Esophagus muscularis mucosa (tissue), 4 donors: ENCODE data around the gene SPDEF. TPM values are rescaled to one million over a fixed set of nuclear protein-coding genes. Genes with fewer than 3 reads are reported as not detected.

Experiments used
- DNase-seq: peaks from one replicate; pipeline ENCODE4 v3.0.0-alpha.2; 2017; ENCODE audit errors: extremely low spot score
- H3K27ac ChIP-seq, 4 donors: fragments of 200-600 bp; sonication (generic); replicated peaks in 1 of 4; 1 replicate in 3 of 4; 2 replicates in 1 of 4; pipeline ENCODE4 v1.5.1; 2016 to 2019; ENCODE audit warnings: mild to moderate bottlenecking in 1 of 4
- H3K27me3 ChIP-seq, 4 donors: fragments of 200-600 bp; sonication (generic); one replicate each; pipeline versions ENCODE4 v1.5.1 to v1.6.0; 2016 to 2019
- H3K36me3 ChIP-seq, 4 donors: fragments of 200-600 bp; sonication (generic); one replicate each; pipeline ENCODE4 v1.5.1; 2016 to 2019
- H3K4me1 ChIP-seq, 4 donors: fragments of 200-600 bp; sonication (generic); one replicate each; pipeline ENCODE4 v1.5.1; 2016 to 2019
- H3K4me3 ChIP-seq, 4 donors: fragments of 200-600 bp; sonication (generic); 1 replicate in 2 of 4; 2 replicates in 2 of 4; pipeline ENCODE4 v1.5.1; 2016 to 2019; ENCODE audit warnings: mild to moderate bottlenecking in 4 of 4, moderate library complexity in 1 of 4
- H3K9me3 ChIP-seq, 4 donors: fragments of 200-600 bp; sonication (generic); 1 replicate in 3 of 4; 2 replicates in 1 of 4; pipeline ENCODE4 v1.5.1; 2016 to 2019
- EP300 ChIP-seq: sonication (generic); formaldehyde crosslinking; IDR thresholded peaks from one replicate; pipeline ENCODE4 v1.6.1; 2017; ENCODE audit warnings: antibody characterized with exemption
- POLR2A ChIP-seq: fragments of 450-650 bp; IDR thresholded peaks from one replicate; pipeline ENCODE4 v1.6.1; 2017; ENCODE audit warnings: antibody characterized with exemption, moderate library complexity, mild to moderate bottlenecking, low read depth
- POLR2AphosphoS5 ChIP-seq, 2 donors: sonication (generic); formaldehyde crosslinking; IDR thresholded peaks; one replicate each; pipeline ENCODE4 v1.6.1; 2017; ENCODE audit warnings: antibody characterized with exemption in 2 of 2
- WGBS: methylation state at CpG from one replicate; pipeline ENCODE4 v1.1.5; 2018; 5-methylcytosine and 5-hydroxymethylcytosine counted together
- intact Hi-C: fragments of 100-400 bp; cut with DNase I; formaldehyde crosslinking; loops from one replicate; pipeline ENCODE4 v1.15.1; 2023
- total RNA-seq, 4 donors: library from RNA; depleted of rRNA; stranded (reverse); fragments of >200 nt; gene quantifications; one replicate each; pipeline versions ENCODE4 v1.1.0 to v1.2.1, GENCODE V29; 2016
- TF ChIP-seq, protein P1 (sequence below), 3 experiments: fragments of 200-600 bp in 2 of 3; fragments of 450-650 bp in 1 of 3; sonication (generic) in 2 of 3; IDR thresholded peaks; one replicate each; pipeline ENCODE4 v1.5.1; 2017 to 2019; ENCODE audit warnings: antibody characterized with exemption in 3 of 3, mild to moderate bottlenecking in 2 of 3, moderate library complexity in 1 of 3

Gene SPDEF
- total RNA-seq, 4 donors from 2014 or later: not detected

DNA sequence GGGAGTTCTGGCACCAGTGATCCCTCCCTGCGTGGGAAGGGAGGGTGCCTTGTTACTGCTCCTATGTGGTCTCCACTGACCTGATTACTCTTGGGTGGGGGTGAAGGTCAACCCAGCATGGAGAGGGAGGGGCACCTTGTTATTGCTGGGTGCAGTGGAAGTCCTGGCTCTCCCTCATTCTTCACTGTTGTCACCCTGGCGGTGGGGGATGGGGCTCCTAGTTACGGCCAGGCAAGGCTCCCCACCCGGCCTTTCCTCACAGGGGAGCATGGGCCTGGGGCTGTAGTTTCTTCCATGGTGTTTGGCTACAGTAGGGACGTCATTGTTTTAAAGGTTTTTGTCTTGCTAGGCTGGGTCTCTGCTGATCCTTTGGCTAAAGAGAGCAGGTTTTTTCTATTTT lies 49.4 kb downstream of the SPDEF start:
- H3K4me1 ChIP-seq: no peaks in the 10 kb centered on the region
- TF ChIP-seq POLR2A (no peak), EP300 (no peak), POLR2AphosphoS5 (IDR thresholded peaks at IDR 0.05) (no peak)
- TF ChIP-seq, protein P1, sequence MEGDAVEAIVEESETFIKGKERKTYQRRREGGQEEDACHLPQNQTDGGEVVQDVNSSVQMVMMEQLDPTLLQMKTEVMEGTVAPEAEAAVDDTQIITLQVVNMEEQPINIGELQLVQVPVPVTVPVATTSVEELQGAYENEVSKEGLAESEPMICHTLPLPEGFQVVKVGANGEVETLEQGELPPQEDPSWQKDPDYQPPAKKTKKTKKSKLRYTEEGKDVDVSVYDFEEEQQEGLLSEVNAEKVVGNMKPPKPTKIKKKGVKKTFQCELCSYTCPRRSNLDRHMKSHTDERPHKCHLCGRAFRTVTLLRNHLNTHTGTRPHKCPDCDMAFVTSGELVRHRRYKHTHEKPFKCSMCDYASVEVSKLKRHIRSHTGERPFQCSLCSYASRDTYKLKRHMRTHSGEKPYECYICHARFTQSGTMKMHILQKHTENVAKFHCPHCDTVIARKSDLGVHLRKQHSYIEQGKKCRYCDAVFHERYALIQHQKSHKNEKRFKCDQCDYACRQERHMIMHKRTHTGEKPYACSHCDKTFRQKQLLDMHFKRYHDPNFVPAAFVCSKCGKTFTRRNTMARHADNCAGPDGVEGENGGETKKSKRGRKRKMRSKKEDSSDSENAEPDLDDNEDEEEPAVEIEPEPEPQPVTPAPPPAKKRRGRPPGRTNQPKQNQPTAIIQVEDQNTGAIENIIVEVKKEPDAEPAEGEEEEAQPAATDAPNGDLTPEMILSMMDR (IDR thresholded peaks at IDR 0.05): no peak
- H3K27ac ChIP-seq: no peak overlapping the region
- H3K4me3 ChIP-seq: no peak overlapping the region
- DNase-seq: no peak
- intact Hi-C loops: no loop called here
- H3K9me3 ChIP-seq: peaks cover 0 to 17% (median 5%) of the 10 kb centered on the region in 4 donors
- WGBS: 82% methylated on average over 5 of the region's 5 CpGs
- H3K27me3 ChIP-seq: no peaks in the 10 kb centered on the region
- H3K36me3 ChIP-seq: no peaks in the 10 kb centered on the region

DNA sequence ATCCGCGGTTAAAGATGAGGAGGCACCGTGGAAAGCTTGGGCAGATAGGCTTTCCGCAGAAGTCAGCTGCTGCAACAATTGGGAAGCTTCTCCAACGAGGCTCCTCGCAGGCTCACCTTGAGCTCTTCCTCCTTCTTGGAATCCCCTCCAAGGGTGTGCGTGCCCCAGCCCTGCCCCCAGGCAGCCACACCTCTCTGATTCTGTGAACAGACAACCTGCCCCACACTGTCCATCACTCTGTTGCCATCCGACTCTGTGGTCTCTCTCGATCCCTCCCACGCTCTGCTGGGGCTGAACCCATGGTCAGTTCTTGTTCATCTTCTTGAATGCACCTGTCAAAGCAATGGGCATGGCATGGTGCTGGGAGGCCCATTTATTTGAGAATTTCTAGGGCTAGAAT lies 58.7 kb downstream of the SPDEF start:
- no peak overlapping the region for H3K27ac ChIP-seq
- intact Hi-C loops: no loop called here
- H3K9me3 ChIP-seq: peaks cover 0 to 18% (median 15%) of the 10 kb centered on the region in 4 donors
- DNase-seq: no peak
- TF ChIP-seq EP300: no peak
- no peak for TF ChIP-seq POLR2A
- TF ChIP-seq, protein P1 (IDR thresholded peaks at IDR 0.05): no peak
- no peak for TF ChIP-seq POLR2AphosphoS5 (IDR thresholded peaks at IDR 0.05)
- peaks cover 0 to 5% (median 0%) of the 10 kb centered on the region in 4 donors for H3K27me3 ChIP-seq
- no peak overlapping the region for H3K4me3 ChIP-seq
- no peaks in the 10 kb centered on the region for H3K36me3 ChIP-seq
- no peaks in the 10 kb centered on the region for H3K4me1 ChIP-seq
- 88% methylated on average over 7 of the region's 10 CpGs for WGBS

DNA sequence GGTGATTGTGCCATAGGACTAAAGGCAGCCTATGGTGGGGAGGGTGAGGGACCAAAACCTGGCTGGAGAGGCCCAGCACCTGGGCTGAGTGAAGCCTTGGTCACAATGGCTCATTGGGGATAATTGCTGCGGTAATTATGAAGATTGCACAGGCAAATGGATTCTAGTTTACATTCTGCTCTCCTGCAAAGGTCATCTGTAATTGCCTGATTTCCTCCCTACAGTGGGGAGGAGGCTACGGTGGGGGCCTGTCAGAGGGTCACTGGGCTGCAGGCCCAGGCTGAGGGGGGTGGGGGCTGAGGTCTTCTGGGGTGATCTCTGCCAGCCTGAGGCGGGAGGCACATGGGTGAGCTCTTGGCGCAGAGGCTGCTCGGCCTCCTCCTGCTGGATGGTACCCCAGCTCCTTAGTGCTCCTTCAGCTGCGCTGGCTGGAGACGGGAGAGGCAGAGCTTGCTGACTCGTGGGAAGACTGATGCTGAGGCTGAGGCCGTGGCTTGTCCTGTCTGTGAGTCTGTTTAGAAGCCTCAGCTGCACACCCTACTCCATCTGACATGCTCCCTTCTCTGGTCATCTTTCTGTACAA lies 59.9 kb downstream of the SPDEF start:
- Histone ChIP-seq H3K4me3 (no peak overlapping the region), H3K27ac (no peak overlapping the region), H3K9me3 (peaks cover 0 to 16% (median 12%) of the 10 kb centered on the region in 4 donors), H3K36me3 (no peaks in the 10 kb centered on the region), H3K4me1 (peaks cover 0 to 4% (median under 1%) of the 10 kb centered on the region in 4 donors), H3K27me3 (peaks cover 0 to 5% (median 0%) of the 10 kb centered on the region in 4 donors)
- TF ChIP-seq EP300 (no peak), POLR2A (no peak), POLR2AphosphoS5 (IDR thresholded peaks at IDR 0.05) (no peak)
- TF ChIP-seq, protein P1 (IDR thresholded peaks at IDR 0.05): no peak
- WGBS: 78% methylated on average over 9 of the region's 9 CpGs
- DNase-seq: no peak
- intact Hi-C loops: no loop called here

DNA sequence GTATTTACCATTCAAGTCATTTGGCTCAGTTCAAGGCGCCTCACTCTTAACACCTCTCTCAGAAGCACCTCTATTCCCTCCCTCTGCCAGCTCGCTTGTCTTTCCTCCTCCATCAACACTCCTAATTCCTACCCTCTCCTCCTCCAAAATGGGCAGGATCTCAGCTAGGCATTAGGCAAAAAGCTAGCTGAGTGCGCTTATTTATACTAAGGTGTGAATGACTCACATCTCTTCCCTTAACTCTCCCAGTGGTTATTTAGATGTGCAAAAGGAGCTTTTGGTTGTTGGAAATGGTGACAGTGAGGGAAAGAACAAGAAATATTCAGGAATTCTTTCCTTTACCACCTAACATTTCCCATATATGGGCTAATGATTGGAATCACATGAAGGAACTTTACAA lies 61.2 kb downstream of the SPDEF start:
- Histone ChIP-seq H3K9me3 (peaks cover 0 to 4% (median under 1%) of the 10 kb centered on the region in 4 donors), H3K27me3 (peaks cover 0 to 5% (median 0%) of the 10 kb centered on the region in 4 donors), H3K4me1 (peaks cover 0 to 10% (median 6%) of the 10 kb centered on the region in 4 donors), H3K27ac (no peak overlapping the region), H3K4me3 (no peak overlapping the region), H3K36me3 (no peaks in the 10 kb centered on the region)
- no peak for TF ChIP-seq POLR2A
- TF ChIP-seq POLR2AphosphoS5 (IDR thresholded peaks at IDR 0.05): no peak
- no peak for TF ChIP-seq EP300
- TF ChIP-seq, protein P1 (IDR thresholded peaks at IDR 0.05): no peak
- DNase-seq: no peak
- intact Hi-C loops: no loop called here
- whole genome bisulfite sequencing: 88% methylated on average over 3 of the region's 3 CpGs

DNA sequence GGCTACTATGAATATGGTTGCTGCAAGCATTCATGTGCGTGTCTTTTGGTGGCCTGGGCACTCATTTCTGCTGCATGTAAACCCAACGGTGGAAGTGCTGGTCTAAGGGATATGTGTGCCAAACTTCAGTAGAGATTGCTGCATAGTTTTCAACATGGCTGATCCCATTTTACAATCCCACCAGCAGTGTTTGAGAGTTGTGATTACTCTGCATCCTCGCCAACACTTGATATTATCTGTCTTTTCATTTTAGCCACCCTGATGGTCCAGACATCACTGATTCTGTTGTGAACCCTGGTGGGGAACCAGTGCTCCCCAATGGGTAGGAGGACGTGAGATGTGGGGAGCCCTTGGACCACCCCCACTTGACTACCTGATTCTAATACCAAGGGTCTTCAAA lies 62.8 kb downstream of the SPDEF start:
- Histone ChIP-seq H3K9me3 (no peaks in the 10 kb centered on the region), H3K4me3 (no peak overlapping the region), H3K27me3 (peaks cover 0 to 5% (median 0%) of the 10 kb centered on the region in 4 donors), H3K27ac (no peak overlapping the region), H3K36me3 (no peaks in the 10 kb centered on the region), H3K4me1 (peaks cover 0 to 10% (median 6%) of the 10 kb centered on the region in 4 donors)
- no peak for DNase-seq
- TF ChIP-seq POLR2AphosphoS5 (IDR thresholded peaks at IDR 0.05) (no peak), POLR2A (no peak), EP300 (no peak)
- TF ChIP-seq, protein P1 (IDR thresholded peaks at IDR 0.05): no peak
- intact Hi-C loops: no loop called here
- WGBS: 87% methylated on average over 3 of the region's 4 CpGs
